HG03342 (cell line): ENCODE results near the gene TENM3.
"Not testable (repeated sequence)": the region's sequence is repeated elsewhere in the genome, so short reads cannot be mapped to it uniquely, and the experiment has no call there.

Experiments used
- ATAC-seq: cut with Tn5 transposase; IDR thresholded peaks from one replicate; pipeline ENCODE4 v1.9.1; 2021; ENCODE audit warnings: mild to moderate bottlenecking, moderate library complexity; ENCODE audit not compliant: unreplicated experiment

TENM3 gene

DNA sequence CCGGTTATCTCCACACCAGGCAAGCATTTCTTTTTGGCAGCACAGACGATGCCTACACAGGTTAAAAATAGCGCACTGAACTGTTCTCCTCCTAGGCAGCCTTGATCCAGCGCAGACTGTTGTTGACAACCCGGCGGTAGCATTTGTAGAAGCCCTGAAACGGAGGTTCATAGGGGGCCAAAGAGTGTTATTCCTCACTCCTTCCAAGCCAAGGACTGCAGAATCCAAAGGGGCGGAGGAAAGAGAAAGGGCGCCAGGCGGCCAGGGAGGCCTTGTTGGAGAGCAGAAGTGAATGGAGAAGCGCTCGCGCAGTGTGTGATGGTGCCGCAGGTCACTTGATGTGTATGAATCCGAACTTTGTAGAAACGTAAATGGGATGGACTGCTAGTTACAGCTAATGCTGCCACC, 82.7 kb downstream of the TENM3 start:
- no peak for ATAC-seq

DNA sequence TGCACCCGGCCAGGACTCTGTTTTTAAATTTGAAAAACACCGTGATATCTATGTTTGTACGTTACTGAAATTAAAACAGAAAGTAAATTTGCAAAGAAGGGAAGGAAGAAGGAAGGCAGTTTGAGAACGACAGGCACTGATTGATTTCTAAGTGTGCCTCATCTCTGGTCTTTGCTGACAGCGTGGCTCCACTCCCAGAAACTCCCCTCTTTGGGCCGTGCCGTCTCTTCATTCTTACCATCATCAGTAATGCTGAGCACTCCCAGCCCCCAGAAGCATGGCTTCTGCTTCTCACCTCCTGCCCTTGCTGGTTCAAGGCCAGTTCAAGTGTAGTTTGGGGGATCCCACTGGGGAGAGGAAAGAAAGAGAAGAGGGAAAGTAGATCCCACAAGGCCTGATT, 85.3 kb downstream of the TENM3 start:
- ATAC-seq = no peak

DNA sequence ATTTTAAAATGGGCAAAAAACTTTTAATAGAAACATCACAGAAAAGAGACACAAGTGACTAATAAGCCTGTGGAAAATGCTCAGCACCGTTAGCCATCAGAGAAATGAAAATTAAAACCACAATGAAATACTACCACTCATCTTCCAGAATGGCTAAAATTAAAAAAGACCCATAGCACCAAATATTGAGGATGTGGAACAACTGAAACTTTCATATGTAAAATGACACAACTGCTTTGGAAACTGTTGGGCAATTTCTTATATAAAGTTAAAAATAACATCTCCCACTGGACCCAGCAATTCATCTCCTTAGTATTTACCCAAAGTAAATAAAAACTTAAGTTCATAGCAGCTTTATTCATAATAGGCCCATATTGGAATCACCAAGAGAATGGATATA, 94.2 kb downstream of the TENM3 start:
- no peak for ATAC-seq

DNA sequence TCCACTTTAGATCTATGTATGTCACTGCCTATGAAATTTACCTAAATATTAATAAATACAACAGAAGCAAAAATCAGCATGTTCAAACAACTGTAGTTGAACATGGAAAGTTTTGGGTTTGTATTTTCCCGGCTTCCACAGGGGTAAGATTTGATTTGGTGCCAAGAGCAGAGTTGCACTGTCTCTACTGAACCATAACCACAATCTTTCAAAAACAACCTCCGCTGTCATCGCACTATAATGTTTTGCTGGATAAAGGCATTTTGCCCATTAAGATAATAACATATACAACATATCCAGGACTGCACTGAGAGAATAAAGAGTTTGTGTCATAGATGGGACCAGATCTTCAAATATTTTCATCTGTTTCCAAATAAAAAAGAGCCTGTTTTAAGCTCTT, 94.9 kb downstream of the TENM3 start:
- ATAC-seq = no peak

DNA sequence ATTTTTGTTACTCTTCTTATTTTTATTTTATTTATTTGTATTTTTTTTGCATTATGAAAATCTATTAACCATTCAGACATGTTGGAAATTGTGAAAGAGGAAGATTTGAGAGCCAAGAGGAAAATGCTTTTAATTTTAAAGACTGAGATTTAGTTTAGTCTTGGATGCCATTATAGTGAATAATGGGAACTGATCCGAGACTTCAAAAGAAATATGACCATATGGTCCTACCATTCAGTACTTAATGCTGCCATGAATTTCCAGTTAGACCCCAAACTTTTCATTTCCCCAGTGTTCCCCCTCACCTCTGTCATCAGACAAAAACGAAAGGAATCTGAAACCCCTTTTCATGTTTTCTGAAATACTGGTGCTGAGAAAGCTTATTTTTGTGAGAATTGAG, 95.5 kb downstream of the TENM3 start:
- ATAC-seq = no peak

DNA sequence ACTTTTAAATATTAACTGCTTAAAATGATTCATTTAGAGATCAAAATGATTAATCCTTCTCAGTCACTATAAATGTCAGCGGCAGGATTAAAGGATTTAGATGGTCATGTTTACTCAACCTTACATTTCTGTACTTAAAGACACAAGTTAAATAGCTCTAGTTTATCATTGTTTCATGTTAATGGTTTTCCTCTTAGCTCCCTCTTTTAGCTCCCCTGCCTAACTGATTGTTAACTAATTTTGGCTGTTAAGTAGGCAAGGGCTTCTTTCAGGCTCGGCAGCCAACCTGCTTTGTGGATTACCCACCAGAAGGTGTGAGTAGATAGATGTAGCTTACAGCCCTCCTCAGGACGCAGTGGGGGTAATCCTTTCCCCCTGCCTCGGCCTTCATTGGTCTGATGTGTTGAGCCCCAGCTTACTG, 96.0 kb downstream of the TENM3 start:
- no peak for ATAC-seq

DNA sequence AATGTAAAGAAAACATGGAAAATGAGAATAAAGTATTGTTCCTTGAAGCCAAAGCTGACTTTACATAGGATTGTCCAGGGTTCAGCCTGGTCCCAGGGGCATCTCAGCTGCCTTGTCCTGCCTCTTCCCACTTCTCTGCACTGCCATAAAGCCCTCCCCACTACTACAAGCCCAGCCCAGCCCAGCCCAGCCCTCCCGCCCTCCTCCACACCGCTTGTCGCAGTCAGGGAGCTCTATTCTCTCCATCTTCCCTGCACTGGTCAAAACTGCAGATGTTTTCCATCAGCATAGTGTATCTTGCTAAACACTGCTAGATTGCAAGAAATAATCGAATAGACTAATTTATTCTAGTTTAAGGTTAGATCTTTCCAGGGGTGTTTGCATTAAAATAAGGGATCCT, 100.3 kb downstream of the TENM3 start:
- no peak for ATAC-seq

DNA sequence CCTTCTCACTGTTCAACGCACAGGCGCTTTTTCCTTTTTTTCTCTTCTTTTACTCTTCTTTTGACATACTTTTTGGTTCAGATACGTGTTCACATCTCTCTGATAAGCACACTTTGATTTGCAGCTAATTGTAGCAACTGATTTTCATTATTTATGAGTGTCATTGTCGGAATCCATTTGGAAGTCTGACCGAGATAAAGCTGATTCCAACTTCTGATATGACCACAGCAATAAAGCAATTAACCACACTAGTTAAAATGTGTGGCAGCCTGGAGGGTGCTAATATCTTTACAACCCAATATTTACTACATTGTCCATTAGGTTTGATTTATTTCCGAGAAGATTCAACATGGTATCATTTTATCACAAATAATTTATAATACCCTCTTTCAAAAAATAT, 101.8 kb downstream of the TENM3 start:
- ATAC-seq = no peak

DNA sequence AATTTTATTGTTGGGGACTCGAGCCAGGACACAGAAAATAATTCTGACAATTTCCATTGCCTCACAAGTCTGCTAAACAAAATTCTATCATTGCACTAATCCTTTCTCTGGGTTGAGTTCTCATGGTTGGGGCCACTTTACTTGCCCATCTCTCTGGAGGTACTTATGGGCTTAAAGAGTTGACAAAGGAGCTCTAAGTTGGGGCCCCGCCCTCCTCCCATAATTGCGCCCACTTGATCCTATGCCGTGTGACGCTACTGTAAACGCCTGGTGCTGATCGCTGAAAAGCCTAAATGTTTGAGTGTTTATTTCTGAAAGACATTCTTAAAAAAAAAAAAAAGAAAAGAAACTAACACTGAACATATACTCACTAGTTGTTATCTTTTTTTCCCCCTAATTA, 103.0 kb downstream of the TENM3 start:
- ATAC-seq = no peak

DNA sequence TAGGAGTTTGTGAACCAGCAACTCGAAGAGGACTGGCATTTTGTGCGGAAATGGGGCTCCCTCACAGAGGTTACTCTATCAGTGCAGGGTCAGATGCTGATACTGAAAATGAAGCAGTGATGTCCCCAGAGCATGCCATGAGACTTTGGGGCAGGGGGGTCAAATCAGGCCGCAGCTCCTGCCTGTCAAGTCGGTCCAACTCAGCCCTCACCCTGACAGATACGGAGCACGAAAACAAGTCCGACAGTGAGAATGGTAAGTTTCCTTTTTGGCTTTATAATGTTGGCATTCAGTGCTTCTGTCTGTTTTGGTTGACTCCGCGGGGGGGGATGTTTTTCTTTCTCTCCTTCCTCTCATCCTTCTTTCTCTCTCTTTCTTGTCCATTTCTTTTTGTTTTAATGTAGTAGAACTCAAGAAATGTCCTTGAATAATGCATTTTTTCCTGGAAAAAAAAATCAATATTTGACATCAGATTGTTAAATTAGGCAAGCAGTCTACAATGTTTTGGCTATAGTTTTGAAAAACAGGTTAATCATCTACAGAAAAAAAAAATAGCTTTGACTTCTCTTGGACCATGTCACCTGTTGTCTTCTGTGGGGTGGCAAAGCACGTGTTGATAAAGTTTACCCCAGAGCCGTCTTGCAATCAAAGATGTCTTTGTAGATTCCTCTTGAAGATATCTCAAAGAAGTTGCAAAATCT, 103.6 kb downstream of the TENM3 start:
- no peak for ATAC-seq

DNA sequence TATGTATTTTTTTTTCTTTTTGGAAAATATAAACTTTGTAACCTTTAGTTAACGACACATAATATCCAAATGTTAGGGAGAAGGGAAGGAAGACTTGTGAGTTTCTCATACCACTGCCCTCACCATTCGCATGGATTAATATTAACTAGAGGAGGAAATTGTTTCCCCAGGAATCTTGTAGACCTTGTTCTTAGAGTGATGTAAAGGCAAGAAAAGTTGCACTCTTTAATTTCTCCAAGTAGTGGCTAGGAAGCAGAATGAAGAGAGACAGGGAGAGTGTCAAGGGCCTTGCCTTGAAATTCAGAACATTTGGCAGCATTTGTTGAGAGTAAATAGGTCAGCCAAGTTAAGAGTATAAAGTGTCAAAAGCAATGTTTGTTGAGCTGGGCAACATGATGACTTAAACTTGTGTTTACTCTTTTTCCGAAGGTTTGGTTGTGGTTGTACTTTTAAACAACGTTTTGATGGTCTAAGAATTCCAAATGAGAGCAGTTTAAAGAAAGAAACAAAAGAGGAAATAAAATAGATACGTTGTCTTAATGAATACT, 105.7 kb downstream of the TENM3 start:
- no peak for ATAC-seq

DNA sequence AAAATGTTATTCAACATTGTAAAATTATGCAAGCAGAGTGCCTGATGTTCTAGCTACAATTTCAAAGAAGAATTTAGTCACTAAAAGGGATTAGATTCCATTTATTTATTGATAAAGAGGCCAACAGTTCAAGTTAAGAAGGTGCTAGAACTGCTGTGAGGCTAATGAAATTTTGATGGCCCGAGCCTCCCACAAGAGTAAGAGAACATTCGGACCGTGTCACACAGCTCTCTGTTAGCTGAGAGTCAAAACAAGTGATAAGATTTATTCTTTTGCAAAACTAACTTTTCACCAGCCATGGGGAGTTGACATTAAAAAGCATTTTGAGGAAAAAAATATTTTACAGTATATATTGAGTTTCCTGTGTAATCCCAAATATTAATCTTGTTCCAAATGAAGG, 106.8 kb downstream of the TENM3 start:
- no peak for ATAC-seq

DNA sequence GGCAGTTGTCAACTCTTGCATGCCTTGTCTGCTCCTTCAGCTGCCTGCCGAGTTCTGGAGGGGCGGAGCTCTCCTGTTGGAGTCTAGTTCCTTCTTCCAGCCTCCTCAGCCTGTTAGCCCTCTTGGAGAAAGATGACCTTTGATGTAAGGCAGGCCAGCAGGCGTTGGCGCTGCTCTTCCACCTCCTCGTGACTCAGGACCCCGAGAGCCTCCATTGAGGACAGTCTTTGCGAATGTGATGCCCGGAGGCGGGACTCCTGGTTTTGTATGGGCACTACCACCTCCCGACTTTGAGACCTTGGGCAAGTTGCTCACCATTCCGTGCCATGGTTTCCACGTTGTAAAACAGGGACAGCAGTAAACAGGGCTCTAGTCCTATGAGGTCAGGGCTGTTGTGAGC, 108.3 kb downstream of the TENM3 start:
- ATAC-seq = no peak

DNA sequence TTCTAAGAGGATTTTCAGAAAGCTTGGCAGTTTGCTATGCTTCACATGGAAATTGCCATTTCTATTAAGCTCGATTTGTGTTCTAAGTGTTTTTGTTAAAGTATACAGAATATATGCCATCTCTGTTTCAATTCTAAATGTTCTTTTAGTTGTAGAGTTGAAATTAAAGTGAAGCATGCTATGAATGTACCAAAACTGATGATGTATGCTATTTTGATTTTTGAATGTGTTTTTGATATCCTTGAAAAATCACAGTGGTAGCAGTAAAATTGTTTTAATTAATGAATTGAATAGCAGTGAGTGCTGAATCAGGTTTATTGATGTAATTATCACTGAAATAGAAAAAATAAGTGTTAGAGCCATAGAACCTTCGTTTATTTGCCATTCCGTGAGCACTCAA, 110.9 kb downstream of the TENM3 start:
- no peak for ATAC-seq

DNA sequence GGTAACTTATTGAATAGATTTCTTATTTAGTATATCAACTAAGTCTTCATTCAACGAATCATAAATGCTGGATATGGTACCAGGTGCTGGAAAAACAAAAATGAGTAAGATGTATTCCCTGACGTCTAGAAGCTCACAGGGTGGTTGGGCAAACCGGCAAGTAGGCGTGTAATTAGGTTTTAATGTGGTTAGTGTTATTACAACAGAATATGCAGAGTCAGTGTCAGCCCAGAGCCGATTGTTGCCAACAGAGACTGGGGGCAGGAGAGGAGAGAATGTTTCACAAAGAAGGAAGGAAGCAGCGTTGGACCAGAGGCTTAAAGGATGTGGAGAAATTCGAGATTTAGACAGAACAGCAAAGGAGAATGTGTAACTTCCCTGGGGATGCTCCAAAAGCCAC, 111.7 kb downstream of the TENM3 start:
- no peak for ATAC-seq

DNA sequence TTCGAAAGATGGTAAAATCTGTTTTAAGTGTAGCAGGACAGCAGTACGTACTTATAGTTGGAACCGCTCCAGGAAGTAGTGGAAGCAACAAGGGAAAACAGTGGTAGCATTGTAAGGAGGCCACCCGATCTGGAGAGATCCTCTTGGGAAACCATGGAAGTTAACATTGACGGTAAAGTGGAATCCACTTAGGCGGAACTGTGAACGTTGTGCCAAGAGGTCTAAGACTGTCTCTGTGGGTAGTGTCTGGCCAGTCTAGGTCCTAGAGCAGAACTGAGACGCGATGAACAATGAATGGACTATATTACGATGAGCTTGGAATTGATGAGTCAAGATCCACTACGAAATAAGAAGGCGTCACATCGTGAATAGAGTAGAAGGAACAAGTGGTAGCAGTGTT, 124.0 kb downstream of the TENM3 start:
- no peak for ATAC-seq

DNA sequence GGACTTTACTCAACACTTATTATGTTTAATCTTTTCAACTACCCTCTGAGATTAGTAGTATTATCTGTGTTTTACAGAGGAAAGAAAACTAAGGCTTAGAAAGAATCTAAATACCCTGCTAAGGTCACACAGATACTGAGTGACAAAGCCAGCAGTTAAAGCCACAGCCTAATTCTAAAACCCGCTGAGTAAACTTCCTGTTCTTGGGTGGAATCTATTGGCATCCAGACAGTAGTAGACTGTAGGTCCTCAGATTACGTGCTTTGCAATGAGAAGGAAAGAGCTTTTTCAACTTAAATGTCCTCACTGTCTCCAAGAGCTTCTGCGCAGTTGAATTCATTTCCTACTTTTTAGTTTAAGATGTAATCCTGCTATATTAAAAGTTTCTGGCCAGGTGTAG, 126.0 kb downstream of the TENM3 start:
- no peak for ATAC-seq

DNA sequence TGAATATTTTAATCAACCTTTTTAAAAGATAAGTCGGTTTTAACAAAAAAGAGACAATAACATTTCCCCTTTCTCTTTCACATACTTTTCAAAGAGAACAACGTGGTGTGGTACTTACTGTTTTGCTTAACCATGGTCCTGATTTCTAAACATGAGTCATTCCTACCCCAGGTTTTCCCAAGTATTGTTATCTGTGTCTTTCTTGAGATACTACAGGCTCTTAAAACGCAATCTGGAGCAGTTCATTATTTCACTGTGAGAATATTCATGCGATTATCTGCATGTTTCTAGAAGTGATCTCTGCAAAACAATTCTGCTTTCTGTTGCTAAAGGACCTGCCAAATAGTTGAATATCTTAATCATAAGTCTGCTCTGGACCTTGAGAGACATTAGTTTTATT, 127.3 kb downstream of the TENM3 start:
- no peak for ATAC-seq

DNA sequence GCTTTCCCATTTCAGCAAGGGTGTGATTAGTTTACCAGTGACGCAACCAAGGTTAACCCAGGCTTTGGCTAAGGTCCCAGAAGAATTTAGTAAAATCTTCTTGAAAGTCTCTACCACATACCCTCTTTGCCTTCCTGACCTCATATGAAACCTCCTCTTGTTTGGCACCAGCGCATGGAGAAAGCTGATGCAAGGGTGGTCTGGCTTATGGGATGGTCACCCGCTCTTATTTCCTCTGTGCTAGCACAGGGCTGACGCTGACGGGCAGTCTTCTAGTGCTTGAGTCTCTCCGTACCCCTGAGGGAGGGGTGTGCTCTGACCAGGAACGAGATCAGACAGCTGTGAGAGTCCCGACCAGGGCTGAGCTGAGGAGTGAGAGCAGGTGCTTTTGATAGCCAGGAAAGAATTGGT, 137.6 kb downstream of the TENM3 start:
- ATAC-seq = no peak

DNA sequence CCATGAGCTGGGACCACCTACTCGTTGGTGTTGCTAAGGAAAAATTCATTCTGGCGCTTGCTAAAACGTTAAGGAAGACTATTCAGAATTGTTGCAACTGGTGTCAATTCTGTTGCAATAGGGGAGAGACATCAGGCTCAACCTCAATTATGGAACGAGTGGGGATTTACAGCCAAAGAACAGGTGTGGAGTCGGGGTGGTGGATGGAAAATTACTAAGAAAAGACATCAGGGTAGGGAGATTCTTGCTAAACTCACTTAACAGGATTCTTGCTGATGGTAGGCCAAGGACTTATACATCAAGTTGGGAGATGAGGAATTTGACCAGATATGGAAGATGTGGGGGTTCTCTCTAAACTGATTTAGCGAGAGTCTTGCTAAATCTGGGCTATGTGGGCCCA, 139.7 kb downstream of the TENM3 start:
- ATAC-seq = no peak

DNA sequence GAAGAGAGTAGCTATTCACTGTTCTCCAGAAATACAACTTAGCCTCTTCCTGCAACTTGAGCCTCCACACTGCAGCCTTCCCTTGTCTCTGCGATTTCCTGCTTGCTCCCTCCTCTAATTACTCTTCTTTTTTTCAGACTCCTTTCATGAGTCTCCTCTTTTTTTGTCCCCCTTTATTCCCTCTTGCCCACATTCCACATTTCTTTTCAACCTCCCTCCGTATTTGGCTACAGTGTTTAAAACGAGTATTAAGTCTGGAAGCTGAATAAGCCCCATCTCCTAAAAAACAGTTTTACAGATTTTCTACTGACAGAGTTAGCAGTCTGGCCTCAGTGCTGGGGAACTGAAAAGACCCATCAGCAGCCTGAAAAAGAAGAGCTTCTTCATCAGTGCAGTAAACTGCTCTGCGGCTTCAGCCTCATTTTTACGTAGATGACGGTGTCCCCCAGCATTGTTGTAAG, 141.5 kb downstream of the TENM3 start:
- ATAC-seq = no peak

DNA sequence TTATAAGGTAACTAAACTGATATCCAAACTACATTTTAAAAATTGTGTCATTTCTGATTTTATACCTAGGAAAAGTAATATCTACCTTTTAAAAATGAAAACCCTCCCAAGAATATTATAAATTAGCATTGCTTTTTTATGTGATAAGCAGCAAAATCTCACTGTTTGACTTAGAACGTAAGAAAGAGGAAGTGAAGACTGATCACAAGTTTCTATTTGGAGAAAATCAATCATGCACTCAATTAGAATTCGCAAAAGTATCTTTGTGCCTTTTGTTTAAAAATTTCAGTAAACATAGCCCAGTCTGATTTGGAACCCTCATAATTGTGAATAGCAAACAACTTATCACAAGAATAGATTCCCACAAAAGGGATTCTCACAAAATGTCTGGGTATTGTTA, 142.7 kb downstream of the TENM3 start:
- ATAC-seq = peak; percentile 84

DNA sequence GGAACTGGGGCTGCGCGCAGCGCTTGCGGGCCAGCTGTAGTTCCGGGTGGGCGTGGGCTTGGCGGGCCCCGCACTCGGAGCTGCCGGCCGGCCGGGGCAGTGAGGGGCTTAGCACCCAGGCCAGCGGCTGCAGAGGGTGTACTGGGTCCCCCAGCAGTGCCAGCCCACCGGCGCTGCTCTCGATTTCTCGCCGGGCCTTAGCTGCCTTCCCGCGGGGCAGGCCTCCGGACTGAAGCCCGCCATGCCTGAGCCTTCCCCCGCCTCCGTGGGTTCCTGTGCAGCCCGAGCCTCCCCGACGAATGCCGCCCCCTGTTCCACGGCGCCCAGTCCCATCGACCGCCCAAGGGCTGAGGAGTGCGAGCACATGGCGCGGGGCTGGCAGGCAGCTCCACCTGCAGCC, 143.4 kb downstream of the TENM3 start:
- not testable (repeated sequence) for ATAC-seq
